ENCODE data around the gene C10orf95.

Gene C10orf95

DNA sequence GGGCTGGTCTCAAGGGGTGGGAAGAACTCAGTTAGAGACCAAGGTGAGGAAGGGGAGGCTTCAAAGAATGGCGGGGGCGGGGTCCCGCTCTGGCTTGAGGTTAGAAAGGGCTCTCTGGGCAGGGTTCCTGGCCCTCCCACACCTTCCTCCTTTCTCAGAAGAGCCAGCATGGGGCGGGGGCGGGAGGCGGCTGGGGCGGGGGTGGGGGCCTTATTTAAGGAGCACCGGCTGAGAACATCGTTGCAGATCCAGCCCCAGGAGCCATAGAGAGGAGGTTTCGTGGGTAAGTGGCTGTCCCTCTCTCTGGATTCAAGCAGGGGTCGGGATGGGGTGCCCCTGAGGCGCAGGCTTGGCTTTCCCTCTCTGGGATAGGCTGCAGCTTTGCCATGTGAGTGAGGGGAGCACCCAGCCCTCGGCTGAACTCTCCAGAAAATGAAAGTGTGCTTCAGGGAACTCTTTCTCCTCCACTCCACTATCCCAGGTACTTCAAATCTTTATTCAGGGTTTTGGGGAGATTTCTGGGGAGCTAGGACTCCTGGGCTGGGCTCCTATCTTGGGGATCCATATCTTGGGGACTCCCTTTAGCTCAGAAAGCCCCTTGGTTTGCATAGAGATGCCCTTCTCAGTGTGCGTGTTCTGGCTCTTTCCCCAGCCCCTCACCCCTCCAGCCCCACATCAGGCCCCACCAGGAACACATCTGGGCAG, 15.7 kb downstream of the C10orf95 start:
- TF ChIP-seq, protein P1, sequence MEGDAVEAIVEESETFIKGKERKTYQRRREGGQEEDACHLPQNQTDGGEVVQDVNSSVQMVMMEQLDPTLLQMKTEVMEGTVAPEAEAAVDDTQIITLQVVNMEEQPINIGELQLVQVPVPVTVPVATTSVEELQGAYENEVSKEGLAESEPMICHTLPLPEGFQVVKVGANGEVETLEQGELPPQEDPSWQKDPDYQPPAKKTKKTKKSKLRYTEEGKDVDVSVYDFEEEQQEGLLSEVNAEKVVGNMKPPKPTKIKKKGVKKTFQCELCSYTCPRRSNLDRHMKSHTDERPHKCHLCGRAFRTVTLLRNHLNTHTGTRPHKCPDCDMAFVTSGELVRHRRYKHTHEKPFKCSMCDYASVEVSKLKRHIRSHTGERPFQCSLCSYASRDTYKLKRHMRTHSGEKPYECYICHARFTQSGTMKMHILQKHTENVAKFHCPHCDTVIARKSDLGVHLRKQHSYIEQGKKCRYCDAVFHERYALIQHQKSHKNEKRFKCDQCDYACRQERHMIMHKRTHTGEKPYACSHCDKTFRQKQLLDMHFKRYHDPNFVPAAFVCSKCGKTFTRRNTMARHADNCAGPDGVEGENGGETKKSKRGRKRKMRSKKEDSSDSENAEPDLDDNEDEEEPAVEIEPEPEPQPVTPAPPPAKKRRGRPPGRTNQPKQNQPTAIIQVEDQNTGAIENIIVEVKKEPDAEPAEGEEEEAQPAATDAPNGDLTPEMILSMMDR (IDR thresholded peaks at IDR 0.05) = no peak

DNA sequence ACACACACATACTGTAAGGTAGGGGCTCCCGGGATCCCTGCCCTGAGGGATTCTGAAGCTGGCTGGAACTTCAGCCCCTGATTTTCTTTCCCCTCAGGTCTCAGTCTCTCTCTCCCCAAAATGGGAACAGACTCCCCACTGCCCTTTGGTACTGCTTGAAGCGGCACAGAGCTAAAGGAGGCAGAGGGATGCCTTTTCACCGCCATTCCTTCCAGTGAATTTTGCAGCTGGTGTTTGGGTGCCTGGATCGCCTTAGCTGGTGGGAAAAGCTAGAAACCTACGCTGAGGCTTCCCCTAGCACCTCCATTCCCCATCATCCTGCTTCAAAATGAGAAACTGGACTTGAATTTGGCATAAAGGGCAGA, 16.2 kb downstream of the C10orf95 start:
- TF ChIP-seq, protein P1 (IDR thresholded peaks at IDR 0.05) = no peak

DNA sequence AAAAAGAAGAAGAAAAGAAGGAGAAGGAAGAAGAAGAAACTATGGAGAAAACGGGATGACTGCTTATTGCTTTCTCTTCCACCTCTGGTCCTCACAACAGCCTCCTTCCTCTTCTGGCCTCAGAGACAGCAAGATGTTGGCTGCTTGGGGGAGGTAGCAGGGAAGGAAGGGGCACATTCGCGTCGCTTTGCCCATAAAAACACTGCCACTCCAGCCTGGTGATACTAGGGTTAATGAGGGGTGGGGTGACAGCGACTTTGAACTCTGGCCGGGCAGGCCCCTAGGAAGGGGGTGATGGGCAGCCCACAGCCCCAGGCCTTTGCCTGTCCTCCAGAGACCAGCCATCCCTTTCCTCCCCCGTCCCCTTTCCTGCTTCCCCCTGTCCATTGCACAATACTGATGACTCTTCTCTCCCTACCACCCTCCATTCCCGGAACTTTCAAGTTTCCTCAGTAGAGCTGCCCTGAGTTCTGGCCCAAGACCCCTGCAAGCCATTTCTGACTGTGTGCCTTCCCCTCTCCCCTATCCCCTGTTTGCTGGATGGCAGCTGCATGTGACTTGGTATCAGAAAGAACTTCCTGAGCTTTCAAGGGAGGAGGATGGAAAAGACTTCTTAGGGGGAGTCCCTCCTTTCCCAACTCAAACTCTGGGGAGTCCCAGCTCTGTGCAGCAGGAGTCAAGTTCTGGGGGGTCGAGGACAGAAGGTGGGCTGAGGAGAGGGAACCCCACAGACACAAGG, 16.8 kb downstream of the C10orf95 start:
- TF ChIP-seq, protein P1 (IDR thresholded peaks at IDR 0.05) = no peak

DNA sequence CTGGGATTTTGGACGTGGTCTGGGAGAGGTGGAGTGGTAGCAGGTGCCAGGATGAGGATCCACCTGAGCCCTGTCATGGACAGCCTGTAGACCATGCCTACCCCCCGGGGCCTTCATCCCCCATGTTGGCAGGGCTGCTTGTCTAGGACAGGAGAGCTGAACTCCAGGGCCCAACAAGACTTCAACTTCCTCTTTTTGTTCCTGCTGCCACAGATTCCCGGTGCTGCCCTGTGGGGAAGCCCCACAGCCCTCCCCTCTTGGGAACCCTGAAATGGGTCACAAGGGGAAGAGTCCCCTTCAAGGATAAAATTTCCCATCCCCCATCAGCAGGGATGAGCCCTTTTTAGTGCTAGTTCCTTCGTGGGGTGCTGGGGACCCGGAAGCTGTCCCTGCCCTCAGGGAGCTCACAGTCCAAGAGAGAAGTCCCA, 17.7 kb downstream of the C10orf95 start:
- TF ChIP-seq, protein P1 (IDR thresholded peaks at IDR 0.05) = no peak

DNA sequence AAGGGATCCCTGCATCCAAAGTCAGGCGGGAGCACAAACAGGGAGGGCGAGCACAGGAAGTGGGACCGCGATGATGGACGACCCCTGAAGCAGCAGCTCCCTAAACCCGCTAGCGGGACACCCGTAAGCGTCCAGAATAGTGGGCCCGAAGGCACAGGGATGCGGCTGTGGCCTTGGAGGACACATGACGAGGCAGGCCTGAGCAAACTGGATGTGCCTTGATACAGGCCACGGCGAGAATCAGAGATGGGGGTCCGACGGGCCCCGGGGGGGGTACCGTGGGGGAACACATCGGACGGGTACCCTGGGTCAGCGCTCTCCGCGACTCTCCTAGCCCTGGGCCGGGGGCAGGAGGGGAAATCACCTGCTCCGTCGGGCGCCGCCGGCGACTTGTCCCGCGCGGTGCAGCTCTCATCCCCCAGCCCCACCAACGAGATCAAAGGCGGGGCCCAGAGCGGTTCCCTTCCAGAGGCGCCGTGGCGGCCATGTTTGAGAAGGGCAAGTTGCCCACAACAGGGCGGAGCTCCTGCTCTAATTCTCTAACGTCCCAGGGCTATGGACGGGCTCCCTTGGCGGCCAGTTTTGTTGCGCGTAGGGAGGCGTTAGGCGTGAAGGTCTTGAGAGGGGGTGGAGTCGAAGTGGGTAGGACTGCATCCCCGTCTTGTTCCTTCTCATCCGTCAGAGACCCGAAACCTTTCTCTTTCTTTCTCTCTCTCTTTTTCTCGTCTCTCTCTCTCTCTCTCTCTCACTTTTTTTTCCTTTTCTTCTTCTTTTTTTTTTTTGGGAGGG, 19.0 kb downstream of the C10orf95 start, which contains the start of gene CUEDC2:
TSS of gene CUEDC2 (minus strand) at position 413 of the 789 bp plus-strand sequence. CDS start 7,386 bp downstream, outside the sequence.
- TF ChIP-seq, protein P1 (IDR thresholded peaks at IDR 0.05) = no peak

DNA sequence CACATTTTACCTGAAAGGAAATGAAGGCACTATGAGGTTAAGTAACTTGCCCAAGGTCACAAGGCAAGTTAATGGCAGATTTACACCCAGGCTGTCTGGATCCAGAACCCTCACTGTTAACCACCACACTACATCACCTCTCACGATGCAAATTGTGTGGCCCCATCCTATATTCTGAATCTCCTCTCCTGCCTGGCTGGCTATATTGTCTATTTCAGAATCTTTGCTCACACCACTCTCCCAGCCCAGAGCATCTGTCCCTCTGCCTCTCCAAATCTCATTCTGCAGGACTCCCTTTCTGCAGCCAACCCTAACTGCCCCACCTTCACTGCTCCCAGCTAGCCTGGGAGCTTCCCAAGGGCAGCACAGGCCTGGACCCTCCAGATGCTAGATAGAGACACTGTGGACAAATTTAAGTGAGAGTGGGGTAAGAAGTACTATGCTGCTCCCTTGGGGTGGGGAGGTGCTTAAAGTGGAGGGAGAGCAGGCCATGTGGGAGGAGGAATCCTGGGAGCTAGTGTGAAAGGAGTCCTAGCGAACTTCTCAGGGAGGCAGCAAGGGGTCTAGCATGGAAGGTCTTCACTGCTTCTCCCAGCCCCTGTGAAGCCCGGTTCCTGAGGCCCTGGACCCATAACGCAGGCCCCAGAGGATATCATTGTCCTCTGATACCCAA, 19.8 kb downstream of the C10orf95 start:
- TF ChIP-seq, protein P1 (IDR thresholded peaks at IDR 0.05) = no peak

DNA sequence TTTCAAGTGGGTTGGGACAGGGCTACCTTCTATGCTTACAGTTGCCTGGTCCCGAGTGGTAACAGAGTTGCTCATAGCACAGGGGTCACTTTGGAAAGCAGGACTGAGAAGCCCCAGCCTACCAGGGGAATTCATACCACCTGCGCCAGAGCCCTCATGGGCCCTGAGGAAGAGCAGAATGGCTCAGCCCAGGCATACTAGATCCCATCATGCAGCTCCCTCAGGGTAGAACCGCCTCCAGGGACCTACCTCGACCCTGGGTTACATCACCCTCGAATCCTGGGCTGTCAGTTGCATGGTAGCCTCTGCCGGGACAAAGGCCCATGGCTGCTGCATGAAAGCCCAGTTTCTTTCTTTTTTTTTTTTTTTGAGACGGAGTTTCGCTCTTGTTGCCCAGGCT, 21.9 kb downstream of the C10orf95 start:
- TF ChIP-seq, protein P1 (IDR thresholded peaks at IDR 0.05) = no peak

Data from LNCAP (cell line).